ENCODE results near the gene TBC1D28.
"Not testable (repeated sequence)": the region's sequence is repeated elsewhere in the genome, so short reads cannot be mapped to it uniquely, and the experiment has no call there.

The TBC1D28 gene

DNA sequence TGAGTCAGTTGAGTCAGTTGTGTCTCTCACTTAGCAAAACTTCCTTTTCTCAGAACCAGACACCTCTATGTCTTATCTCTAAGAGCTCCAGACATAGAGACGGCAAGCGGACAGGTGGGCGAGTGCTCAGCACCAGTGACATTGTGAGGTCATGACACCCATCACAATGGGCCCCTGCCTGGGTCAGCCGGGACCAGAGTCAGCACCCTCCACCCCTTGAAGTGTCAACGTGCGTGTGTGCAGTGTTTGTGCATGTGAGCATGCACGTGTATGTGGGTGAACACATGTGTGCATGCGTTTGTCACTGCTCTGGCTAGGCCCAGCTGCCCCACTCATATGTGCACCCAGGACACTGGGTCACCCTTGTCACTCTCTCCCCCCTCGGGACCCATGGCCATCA, at the start of gene TBC1D28:
TBC1D28 (minus strand) TSS at position 101 of the 400 bp plus-strand sequence. CDS start 3,039 bp downstream, outside the sequence.
- not testable (repeated sequence) for DNase-seq

DNA sequence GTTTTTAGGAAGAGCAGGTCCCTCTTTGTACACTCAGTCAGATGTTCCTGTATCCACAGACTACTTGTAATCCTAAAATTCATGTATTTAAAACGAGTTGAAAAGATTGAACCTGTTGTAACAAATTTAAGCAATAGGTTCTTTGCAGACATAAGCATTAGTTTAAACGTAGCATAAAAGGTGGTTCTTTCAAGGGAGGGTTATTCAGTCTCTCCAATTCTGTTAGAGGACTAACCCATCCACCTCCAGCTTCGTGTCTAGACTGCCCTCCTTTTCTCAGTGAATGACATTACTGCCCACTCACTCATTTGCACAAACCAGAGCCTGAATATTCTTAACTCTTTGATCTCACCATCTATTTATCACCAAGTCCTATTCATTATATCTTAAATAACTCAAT, 38.5 kb upstream of the TBC1D28 start:
- peak; percentile 63 for DNase-seq

GRCh38 chr17:18681767-18682571, 37.8 kb upstream of the TBC1D28 start, which contains the start of gene FOXO3B:
Gene FOXO3B, minus strand, starts transcription at chr17:18682314. Its CDS starts 663 bp downstream, at chr17:18681651.
- peak; percentile 98 for DNase-seq

DNA sequence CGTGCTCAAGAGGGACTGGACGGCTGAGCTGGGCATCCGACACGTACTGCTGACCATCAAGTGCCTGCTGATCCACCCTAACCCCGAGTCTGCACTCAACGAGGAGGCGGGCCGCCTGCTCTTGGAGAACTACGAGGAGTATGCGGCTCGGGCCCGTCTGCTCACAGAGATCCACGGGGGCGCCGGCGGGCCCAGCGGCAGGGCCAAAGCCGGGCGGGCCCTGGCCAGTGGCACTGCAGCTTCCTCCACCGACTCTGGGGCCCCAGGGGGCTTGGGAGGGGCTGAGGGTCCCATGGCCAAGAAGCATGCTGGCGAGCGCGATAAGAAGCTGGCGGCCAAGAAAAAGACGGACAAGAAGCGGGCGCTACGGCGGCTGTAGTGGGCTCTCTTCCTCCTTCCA, 33.2 kb upstream of the TBC1D28 start:
- DNase-seq, result not testable (repeated sequence)

DNA sequence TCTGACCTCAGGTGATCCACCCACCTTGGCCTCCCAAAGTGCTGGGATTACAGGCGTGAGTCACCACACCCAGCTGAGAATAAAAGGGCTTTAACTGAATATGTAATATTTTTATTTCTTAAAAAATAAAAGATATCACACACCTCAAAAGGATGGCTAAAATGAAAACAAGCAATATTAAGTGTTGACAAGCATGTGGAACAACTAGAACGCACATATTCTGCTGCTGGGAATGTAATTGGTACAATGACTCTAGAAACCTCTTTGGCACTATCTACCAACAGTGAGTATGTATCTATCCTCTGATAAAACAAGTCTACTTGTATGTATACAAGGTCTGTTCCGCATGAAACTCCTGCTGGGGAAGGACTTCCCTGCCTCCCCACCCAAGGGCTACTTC, 32.7 kb upstream of the TBC1D28 start:
- not testable (repeated sequence) for DNase-seq

DNA sequence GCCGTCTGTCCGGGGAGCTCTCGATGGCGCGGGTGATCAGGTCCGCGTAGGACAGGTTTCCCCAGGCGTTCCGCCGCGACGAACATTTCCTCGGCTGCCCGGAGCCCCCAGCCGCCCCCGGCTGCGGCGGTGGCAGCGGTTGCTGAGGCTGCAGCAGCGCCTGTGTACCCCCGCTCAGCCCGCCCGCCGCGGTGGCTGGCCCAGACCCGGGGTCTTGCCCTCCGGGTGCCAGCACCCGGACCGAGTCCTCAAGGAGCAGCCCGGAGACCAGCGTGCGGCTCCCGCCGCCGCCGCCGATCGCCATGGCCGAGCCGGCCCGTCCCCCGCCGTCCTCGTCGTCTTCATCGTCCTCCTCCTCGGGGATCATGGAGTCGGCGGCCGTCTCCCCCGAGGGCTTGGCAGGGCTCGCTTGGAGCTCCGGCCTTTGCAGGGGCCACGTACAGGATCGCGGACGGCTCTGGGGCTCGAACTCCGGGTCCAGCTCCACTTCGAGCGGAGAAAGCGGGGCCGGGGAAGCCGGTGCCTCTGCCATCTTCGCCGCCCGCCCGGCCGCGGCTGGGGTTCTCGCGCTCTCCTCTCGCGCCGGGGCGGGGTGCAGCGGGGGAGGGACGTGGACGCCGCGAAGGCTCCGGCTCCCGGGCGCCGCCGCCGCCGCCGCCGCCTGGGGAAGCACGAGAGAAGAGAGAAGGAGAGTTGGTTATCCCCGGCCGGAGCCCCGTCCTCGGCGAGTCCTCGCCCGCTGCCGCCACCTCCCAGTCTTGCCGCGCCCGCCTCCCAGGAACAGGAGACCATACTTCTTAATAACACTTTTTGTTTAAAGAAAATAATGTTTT, 28.4 kb upstream of the TBC1D28 start:
- DNase-seq, result not testable (repeated sequence)

GRCh38 chr17:18668625-18669024, 24.4 kb upstream of the TBC1D28 start:
- DNase-seq, result not testable (repeated sequence)

DNA sequence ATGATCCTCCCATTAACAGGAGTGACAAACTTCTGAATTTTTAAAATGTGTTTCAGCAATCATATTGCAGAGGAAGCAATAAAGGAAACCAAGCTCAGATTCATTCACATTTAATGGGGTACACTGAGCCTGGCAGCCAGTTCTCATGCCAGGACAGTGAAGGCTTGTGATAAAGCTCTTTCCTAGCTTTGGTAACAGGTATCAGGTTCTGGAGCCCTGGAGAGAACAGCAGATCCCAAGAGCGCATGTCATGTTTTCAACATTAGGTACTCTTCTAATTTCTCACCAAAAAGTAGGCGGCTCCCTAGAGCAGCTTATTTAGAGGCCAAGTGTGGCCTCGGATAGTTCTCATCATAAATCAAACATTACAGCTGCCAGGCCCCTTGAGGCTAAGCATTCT, 23.3 kb upstream of the TBC1D28 start:
- DNase-seq, result not testable (repeated sequence)

DNA sequence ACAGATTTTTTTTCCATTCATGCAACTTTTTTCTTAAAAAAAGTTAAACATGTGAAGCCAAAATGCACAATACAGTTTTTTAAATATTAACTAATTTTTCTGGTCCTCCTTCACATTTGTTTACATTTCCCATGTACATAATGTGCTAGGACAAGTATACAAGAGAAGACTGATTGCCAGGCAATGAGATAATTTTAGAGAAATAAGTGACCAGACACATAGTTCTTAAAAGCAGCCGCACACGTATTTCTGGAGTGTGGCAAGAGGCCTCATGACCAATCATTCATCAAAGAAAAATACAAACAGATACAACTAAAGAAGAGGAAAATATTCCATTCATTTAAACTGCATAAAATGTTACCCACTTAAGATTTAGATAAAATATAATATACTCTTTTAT, 22.1 kb upstream of the TBC1D28 start:
- not testable (repeated sequence) for DNase-seq

GRCh38 chr17:18661924-18662624, 17.9 kb upstream of the TBC1D28 start:
- DNase-seq, result not testable (repeated sequence)

GRCh38 chr17:18650094-18650493, 5.9 kb upstream of the TBC1D28 start:
- DNase-seq, result not testable (repeated sequence)

DNA sequence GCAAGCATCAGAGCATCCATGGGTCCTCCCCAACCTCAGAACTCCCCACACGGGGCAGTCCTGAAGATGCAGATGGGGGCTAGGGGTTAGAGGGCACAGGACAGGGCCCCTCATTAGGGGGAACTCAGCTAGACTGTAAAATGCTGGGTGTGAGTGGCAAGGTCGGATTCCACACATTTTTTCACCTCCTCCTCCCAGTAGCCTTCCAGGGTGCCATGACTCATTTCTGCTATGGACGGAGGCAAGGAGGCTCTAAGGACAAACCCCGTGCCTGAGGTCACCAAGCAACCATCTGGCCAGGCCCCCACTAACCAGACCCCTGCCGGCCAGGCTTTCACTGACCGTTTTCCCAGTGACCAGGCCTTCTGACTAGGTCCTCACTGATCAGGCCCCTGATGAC, 1.1 kb downstream of the TBC1D28 start:
- not testable (repeated sequence) for DNase-seq

DNA sequence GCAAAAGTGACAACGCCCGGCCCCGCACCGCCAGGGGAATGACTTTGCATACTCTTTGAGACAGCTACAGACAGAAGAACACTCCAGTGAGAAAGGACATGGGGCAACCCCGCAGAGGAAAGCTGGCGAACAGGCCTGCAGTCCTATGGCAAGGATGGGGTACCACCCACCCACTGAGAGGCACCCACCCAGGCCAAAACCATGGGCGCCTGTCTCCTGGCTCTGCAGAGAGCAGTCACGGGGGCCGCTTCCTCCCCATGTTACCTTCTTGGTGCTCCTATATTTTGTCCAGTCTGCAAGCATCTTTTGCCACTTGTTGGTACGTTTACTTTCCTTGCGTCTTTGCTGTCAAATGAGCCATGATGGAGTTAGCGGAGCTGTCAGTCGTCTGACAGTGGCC, 5.8 kb downstream of the TBC1D28 start:
- DNase-seq, result not testable (repeated sequence)

GRCh38 chr17:18636237-18636636, 8.0 kb downstream of the TBC1D28 start:
- not testable (repeated sequence) for DNase-seq

DNA sequence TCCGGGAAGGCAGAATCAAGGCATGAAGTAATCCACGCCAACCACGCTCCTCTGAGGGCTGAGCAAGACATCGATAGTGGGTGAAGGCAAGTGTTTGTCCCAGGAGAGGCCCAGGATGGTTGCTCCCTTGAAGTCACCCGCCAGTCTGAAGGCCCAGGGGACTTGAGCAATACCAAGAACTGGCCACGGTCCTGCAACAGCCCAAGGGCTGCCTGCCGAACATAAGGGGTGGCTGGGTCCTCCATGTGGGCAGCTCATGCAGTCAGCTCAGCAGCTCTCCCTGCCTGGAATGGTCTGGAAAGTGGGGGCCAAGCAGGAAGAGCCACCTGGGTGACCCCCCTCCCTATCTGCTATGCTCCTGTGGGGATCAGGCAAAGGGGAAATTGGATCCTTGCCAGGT, 8.4 kb downstream of the TBC1D28 start:
- DNase-seq, result not testable (repeated sequence)

- DNase-seq, result peak; percentile 48
These were observed 9.5 kb downstream of the TBC1D28 start for GRCh38 chr17:18634550-18635263.

- DNase-seq, result no peak
These were observed 17.9 kb downstream of the TBC1D28 start for GRCh38 chr17:18626152-18626870.

DNA sequence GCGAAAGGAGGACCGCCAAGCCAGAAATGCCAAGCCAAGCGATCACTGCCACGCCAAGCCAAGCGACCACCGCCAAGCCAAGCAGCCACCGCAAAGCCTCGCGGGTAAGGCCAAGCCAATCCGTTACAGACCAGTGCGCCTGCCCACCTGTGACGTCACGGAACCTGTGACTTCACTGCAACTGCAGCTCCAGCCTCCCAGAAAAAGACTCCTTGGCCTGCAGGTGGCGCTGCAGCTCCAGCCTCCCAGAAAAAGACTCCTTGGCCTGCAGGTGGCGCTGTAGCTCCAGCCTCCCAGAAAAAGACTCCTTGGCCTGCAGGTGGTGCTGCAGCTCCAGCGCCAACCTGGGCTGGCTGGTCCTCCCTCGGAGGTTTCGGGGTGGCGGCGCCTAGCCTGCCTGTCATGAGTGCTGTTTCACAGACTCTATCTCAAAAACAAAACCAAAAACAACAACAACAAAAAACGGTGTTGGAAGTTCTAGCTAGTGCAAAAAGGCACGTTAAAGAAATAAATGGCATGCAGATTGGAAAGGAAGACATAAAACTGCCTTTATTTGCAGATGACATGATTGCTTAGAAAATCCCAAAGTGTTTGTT, 18.6 kb downstream of the TBC1D28 start:
- peak; percentile 80 for DNase-seq

GRCh38 chr17:18624862-18625501, 19.2 kb downstream of the TBC1D28 start:
- DNase-seq, result peak; percentile 25

- DNase-seq, result not testable (repeated sequence)
These were observed 26.6 kb downstream of the TBC1D28 start for GRCh38 chr17:18617613-18618012.

DNA sequence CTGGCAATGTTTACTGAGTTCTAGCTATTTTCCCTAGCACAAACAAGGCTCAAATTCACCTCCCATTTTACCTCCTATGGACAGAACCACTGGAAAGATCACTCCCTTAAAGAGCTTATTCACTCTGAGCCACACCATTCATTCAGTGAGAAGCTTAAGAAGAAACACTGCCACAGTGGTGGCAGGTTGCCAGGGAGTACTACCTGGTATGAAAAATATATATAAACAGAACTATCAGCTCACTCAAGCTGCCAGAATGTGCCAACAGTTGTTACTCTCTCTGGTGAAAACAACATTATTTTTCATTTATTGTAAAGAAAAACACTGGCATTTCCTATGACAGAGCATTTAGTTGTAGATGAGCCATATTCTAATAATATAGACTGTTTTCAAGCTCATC, 31.2 kb downstream of the TBC1D28 start:
- DNase-seq, result not testable (repeated sequence)
